Renal cortical epithelial cell (primary cell): Measurements from ENCODE around the gene SLC19A1. TPM values are rescaled to one million over a fixed set of nuclear protein-coding genes. Genes with fewer than 3 reads are reported as not detected.

Experiments used
- DNase-seq: peaks from one replicate; pipeline ENCODE4 v3.0.0-alpha.2; 2011; ENCODE audit warnings: low read depth
- total RNA-seq: library from RNA; depleted of rRNA; stranded (reverse); fragments of >200 nt; gene quantifications from 2 replicates; pipeline ENCODE4 v1.2.3, GENCODE V29; 2014

The SLC19A1 gene
- total RNA-seq, 1 donor from 2014 or later = 8.2 TPM

GRCh38 chr21:45545236-45545570, 3.0 kb upstream of the SLC19A1 start:
- DNase-seq = no peak

DNA sequence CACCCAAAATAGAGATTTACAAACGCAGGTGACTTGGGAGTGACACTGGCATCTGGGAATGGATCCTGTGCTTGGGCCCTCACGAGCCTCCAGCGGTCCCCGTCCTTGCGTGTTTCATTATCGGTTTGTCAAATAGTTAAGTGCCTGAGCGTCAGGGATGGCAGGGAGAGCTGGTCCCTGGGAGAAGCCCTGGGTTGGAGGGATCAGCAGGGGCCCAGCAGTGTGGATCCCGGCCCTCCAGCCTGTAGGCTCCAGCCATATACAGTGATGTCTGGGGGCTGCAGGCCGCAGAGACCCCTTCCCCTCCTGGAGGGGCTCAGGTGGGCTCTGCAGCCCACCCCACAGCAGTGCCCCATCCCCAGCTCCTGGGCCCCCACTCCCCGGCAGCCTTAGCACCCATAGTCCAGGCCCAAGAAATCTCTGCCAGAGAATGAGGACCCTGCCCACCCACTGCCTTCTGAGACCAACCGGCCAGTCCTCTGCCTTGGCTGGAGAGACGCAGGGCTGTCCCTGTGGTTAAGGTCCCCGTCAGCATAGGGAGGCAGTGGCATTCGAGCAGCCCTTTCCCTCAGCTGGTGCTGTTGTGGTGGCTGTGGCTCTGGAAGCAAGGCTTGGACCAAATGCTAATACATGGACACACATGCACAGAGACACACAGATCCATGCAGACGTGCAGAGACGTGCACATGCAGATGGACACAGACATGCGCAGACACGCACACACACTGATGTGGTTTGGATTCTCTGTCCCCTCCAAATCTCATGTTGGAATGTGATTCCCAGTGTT, 2.4 kb upstream of the SLC19A1 start:
- DNase-seq = no peak

- DNase-seq = no peak
These were observed 1.6 kb upstream of the SLC19A1 start for GRCh38 chr21:45543710-45544448.

DNA sequence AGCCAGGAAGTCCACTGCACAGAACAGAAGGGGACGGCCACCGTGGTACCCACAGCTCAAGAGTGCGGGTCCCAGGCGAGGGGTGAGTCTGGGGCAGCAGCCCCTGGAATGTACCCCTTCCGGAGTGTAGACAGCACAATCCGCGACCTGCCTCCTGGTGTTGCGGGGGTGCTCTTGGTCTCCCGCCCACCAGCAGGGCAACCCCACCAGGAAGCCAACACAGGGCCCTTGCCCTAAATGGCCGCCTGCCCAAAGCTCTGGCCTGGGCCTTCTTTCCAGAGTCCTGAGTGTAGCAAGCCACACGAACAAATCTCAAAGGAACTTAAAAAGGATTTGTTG, 1.1 kb upstream of the SLC19A1 start:
- DNase-seq = no peak

- DNase-seq = no peak
These were observed 579 bp upstream of the SLC19A1 start for GRCh38 chr21:45542667-45543370.

- DNase-seq = no peak
These were observed 810 bp downstream of the SLC19A1 start for GRCh38 chr21:45541221-45542039.

DNA sequence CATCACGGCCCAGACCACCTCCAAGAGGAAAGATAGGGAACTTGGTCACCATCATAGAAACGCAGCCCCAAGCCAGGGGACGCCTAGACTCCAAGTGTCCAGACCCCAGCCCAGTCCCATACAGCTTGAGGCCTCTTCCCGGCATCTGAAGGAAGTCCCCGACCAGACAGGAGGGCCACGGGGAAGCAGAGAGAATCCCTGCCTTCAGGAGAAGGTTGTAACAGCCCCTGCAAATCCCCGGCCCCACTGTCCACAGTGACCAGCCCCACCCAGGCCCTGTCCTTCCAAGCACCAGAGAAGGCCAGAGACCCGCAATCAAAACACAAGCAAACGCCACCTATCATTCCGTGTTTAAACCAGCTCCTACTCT, 1.7 kb downstream of the SLC19A1 start:
- no peak for DNase-seq

- no peak for DNase-seq
These were observed 2.2 kb downstream of the SLC19A1 start for GRCh38 chr21:45539796-45540600.

- no peak for DNase-seq
These were observed 3.0 kb downstream of the SLC19A1 start for GRCh38 chr21:45539046-45539795.

DNA sequence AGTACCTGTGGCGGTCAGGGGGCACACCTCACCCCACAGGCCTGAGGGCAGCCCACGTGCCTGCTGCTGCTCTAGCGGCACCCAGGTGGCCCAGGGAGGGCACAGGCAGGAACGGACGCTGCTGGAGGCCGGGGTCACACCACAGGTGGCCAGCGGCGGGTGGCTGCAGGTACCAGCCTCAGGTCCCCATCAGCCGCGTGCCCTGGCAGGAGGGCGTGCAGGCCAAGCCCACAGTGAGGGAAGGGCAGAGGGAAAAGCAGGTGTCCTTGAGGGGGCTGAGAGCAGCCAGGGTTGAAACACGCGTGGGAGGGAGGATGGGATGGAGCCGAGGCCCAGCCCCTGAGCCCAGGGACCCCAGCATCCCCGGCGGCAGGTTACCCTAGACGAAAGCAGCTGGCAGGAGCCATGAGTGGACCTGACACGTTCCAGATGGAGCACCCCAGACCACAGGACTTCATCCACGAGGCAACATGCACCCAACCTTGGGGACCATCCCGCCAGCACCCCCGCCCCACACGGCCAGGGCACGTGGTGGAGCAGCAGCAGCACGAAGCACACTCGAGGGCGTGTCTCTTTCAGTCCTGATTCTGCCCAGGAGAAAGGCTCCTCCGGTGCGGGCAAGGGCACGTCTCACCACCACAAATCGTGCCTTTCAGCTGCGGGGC, 3.7 kb downstream of the SLC19A1 start:
- DNase-seq = no peak

DNA sequence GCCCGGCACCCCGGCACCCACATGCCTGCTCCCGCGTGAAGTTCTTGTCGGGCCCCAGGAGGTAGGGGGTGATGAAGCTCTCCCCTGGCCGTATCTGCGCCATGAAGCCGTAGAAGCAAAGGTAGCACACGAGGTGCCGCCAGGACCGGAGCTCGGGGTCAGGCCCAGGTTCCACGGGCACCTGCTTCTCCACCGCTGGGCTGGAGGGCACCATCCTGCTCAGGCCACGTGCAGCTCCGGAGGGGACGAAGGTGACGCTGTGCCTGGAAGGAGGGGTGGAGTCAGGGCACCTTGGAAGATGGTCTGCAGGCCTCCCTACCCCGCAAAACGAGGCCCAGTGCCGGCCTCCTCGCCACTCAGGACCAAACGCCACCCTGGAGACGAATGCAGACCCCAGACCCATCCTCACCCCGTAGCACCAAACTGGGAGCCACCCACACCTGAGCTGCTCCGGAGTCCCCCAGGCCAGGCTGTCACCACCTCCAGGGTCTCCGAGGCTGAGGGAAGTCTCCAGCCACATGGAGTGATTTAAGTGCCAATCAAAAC, 4.4 kb downstream of the SLC19A1 start:
- no peak for DNase-seq

DNA sequence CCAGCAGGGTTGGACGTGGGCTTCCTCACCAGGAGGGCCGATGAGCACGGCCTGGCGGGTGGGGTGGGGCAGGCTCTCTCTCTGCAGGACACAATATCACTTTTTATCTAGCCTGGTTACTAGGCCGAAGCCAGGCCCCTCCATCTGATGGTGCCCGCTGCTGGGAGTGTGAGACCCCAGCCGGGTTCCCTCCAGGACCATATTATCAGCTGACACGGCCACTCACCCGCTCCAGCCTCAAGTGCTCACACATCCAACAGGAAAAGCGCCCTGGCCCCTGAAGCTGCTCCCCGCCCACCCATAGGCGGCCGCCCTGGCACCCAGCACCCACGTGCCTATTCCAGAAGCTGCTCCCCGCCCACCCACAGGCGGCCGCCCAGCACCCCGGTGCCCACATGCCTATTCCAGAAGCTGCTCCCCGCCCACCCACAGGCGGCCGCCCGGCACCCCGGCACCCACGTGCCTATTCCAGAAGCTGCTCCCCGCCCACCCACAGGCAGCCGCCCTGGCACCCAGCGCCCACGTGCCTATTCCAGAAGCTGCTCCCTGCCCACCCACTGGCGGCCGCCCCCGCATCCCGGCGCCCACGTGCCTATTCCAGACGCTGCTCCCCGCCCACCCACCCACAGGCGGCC, 5.0 kb downstream of the SLC19A1 start:
- DNase-seq = no peak

DNA sequence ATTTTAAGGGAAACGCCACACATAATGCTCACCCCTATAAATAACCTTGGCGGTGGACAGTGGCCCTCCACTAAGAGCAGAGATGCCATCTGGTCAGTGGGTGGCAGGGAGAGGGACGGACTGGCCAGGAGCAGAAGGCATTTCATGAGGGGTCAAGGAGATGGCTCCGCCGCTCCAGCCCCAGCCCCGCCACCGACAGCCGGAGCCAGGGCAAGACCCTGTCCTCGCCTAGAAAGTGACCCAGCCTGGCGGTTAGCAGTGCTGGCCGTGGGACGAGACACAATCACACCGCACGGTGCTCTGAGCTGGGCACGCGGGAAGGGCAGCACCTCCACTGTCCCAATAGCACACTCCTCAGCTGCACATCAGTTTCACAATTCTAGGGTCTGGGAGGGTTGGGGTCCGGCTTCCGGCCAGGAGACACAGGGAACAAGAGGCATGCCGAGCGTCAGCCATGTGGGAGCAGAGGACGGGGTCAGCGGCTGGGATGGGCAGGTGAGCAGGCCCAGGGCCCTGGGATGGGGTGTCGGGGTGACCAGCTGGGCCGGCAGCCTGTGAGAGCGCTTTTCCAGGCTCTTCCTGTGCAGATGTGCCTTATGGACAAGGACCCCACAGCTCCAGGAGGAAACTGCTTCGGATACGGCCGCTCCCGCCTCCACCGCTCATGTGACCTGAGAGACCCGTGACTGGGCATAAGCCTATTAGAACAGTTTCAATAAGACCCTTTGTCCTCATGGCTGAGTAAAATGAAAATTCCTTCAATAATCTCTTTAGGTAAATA, 5.7 kb downstream of the SLC19A1 start:
- DNase-seq = no peak

GRCh38 chr21:45535341-45536081, 6.7 kb downstream of the SLC19A1 start:
- DNase-seq = no peak

GRCh38 chr21:45534636-45535331, 7.5 kb downstream of the SLC19A1 start:
- no peak for DNase-seq

GRCh38 chr21:45533846-45534635, 8.2 kb downstream of the SLC19A1 start:
- DNase-seq = no peak
